ENCODE data around the gene LRRC7. TPM values are rescaled to one million over a fixed set of nuclear protein-coding genes. Genes with fewer than 3 reads are reported as not detected.

LRRC7 gene
- total RNA-seq, 1 experiment from 2014 or later, result not detected

DNA sequence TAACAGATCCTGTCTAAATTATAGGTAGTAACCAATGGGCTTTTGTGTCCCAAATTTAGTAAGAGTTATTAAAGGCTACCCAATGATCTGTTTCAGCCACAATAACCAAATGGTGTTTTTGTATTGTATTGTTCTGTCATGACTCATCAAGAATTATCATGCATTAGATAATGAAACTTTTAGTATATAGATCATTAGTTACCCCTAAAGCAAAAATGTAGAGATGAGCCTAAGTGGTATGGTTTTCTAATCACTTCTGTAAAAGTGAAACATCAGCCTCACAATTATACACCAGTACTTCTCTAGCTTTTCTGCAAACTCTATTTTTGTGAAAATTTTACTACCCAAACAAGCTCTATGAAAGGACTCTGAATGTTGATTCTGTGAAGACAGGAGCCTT, 71.4 kb downstream of the LRRC7 start:
- Histone ChIP-seq H3K4me1 (ENCODE audit: control insufficient read depth, insufficient read depth, low read length) (no peaks in the 10 kb centered on the region), H3K9me3 (ENCODE audit: control insufficient read depth, insufficient read depth, low read depth, low read length) (no peaks in the 10 kb centered on the region), H3K27me3 (ENCODE audit: control insufficient read depth, insufficient read depth, low read length) (no peaks in the 10 kb centered on the region), H3K36me3 (ENCODE audit: control insufficient read depth, insufficient read depth, low read length) (no peaks in the 10 kb centered on the region), H3K27ac (ENCODE audit: low read length) (no peak overlapping the region), H3K4me3 (ENCODE audit: low read depth in 2 of 2, low read length in 2 of 2) (no peak overlapping the region)
- DNase-seq (ENCODE audit: low read depth, low spot score) (no peak), ATAC-seq (no peak)
- CTCF ChIA-PET, result no interaction called here
- TF ChIP-seq, protein P1, sequence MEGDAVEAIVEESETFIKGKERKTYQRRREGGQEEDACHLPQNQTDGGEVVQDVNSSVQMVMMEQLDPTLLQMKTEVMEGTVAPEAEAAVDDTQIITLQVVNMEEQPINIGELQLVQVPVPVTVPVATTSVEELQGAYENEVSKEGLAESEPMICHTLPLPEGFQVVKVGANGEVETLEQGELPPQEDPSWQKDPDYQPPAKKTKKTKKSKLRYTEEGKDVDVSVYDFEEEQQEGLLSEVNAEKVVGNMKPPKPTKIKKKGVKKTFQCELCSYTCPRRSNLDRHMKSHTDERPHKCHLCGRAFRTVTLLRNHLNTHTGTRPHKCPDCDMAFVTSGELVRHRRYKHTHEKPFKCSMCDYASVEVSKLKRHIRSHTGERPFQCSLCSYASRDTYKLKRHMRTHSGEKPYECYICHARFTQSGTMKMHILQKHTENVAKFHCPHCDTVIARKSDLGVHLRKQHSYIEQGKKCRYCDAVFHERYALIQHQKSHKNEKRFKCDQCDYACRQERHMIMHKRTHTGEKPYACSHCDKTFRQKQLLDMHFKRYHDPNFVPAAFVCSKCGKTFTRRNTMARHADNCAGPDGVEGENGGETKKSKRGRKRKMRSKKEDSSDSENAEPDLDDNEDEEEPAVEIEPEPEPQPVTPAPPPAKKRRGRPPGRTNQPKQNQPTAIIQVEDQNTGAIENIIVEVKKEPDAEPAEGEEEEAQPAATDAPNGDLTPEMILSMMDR (IDR thresholded peaks at IDR 0.05), result no peak
- no peak for TF ChIP-seq SIN3A (IDR thresholded peaks at IDR 0.05; ENCODE audit: borderline replicate concordance, insufficient read depth, low read depth, low read length)
- TF ChIP-seq, protein P2, sequence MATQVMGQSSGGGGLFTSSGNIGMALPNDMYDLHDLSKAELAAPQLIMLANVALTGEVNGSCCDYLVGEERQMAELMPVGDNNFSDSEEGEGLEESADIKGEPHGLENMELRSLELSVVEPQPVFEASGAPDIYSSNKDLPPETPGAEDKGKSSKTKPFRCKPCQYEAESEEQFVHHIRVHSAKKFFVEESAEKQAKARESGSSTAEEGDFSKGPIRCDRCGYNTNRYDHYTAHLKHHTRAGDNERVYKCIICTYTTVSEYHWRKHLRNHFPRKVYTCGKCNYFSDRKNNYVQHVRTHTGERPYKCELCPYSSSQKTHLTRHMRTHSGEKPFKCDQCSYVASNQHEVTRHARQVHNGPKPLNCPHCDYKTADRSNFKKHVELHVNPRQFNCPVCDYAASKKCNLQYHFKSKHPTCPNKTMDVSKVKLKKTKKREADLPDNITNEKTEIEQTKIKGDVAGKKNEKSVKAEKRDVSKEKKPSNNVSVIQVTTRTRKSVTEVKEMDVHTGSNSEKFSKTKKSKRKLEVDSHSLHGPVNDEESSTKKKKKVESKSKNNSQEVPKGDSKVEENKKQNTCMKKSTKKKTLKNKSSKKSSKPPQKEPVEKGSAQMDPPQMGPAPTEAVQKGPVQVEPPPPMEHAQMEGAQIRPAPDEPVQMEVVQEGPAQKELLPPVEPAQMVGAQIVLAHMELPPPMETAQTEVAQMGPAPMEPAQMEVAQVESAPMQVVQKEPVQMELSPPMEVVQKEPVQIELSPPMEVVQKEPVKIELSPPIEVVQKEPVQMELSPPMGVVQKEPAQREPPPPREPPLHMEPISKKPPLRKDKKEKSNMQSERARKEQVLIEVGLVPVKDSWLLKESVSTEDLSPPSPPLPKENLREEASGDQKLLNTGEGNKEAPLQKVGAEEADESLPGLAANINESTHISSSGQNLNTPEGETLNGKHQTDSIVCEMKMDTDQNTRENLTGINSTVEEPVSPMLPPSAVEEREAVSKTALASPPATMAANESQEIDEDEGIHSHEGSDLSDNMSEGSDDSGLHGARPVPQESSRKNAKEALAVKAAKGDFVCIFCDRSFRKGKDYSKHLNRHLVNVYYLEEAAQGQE (IDR thresholded peaks at IDR 0.05; ENCODE audit: insufficient read depth in 1 of 2, low read depth in 2 of 2, low read length in 1 of 2), result no peak
- TF ChIP-seq POLR2AphosphoS5 (IDR thresholded peaks at IDR 0.05; ENCODE audit: low read depth, low read length), result no peak
- TF ChIP-seq TCF7L2 (IDR thresholded peaks at IDR 0.05; ENCODE audit: low read depth, low read length), result no peak
- BruUV-seq (replicated peaks), result no TSS peak
- intact Hi-C loops (cut with micrococcal nuclease; ENCODE audit: unreplicated experiment), result no loop called here
- in situ Hi-C loops (cut with HindIII; ENCODE audit: low pct_unique_long_range_greater_than_20kb, low sequenced_read_pairs), result no loop called here
- POLR2A ChIA-PET, result no interaction called here

DNA sequence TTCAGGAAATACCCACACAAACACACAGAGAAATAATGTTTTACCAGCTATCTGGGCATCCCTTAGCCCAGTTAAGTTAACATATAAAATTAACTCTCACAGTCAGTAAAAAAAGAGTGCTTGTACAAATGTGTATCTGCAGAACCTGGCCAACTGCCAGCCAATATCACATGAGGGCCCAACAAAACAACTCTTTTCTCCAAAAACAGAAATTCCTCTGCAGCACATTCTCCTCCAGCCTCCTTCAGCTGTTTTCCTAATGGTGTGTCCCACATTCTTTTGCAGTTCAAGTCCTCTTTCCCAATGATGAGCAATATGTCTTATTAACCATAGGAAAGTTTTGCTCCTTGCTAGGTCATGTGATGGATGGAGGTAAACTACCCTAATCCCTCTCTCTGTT, 75.5 kb downstream of the LRRC7 start:
- ChIA-PET POLR2A (no interaction called here), CTCF (no interaction called here)
- intact Hi-C loops (cut with micrococcal nuclease; ENCODE audit: unreplicated experiment), result no loop called here

More for the DNA sequence above, 75.5 kb downstream of the LRRC7 start:
- DNase-seq (ENCODE audit: low read depth, low spot score), result no peak
- TF ChIP-seq POLR2AphosphoS5 (IDR thresholded peaks at IDR 0.05; ENCODE audit: low read depth, low read length) (no peak), TCF7L2 (IDR thresholded peaks at IDR 0.05; ENCODE audit: low read depth, low read length) (no peak), SIN3A (IDR thresholded peaks at IDR 0.05; ENCODE audit: borderline replicate concordance, insufficient read depth, low read depth, low read length) (no peak)
- TF ChIP-seq, protein P2 (IDR thresholded peaks at IDR 0.05; ENCODE audit: insufficient read depth in 1 of 2, low read depth in 2 of 2, low read length in 1 of 2), result no peak
- TF ChIP-seq, protein P1 (IDR thresholded peaks at IDR 0.05), result no peak
- Histone ChIP-seq H3K9me3 (ENCODE audit: control insufficient read depth, insufficient read depth, low read depth, low read length) (no peaks in the 10 kb centered on the region), H3K4me1 (ENCODE audit: control insufficient read depth, insufficient read depth, low read length) (no peaks in the 10 kb centered on the region), H3K27ac (ENCODE audit: low read length) (no peak overlapping the region), H3K36me3 (ENCODE audit: control insufficient read depth, insufficient read depth, low read length) (no peaks in the 10 kb centered on the region), H3K4me3 (ENCODE audit: low read depth in 2 of 2, low read length in 2 of 2) (no peak overlapping the region), H3K27me3 (ENCODE audit: control insufficient read depth, insufficient read depth, low read length) (no peaks in the 10 kb centered on the region)
- BruUV-seq (replicated peaks), result no TSS peak
- in situ Hi-C loops (cut with HindIII; ENCODE audit: low pct_unique_long_range_greater_than_20kb, low sequenced_read_pairs), result no loop called here
- no peak for ATAC-seq

All from Panc1 (cell line).